ENCODE measurements around the gene KCNG4. TPM values are rescaled to one million over a fixed set of nuclear protein-coding genes. Genes with fewer than 3 reads are reported as not detected.

Gene KCNG4
- total and polyA plus RNA-seq, 2 donors (not counting 3 experiments of a cell fraction or from before 2014, with no cell fraction given) = not detected

- ChIA-PET CTCF (interaction anchor here (1.2 kb wide), 1 partner anchor 213 kb away, joined by 3 read pairs; no protein-coding TSS in a partner anchor), POLR2A (no interaction called here)
- no peaks in the 10 kb centered on the region for H3K4me1 ChIP-seq (ENCODE audit: control insufficient read depth, extremely low read depth, insufficient read depth, low read length)
- H3K79me2 ChIP-seq (ENCODE audit: control insufficient read depth, insufficient read depth, low read length) = no peaks in the 10 kb centered on the region
- intact Hi-C loops (cut with micrococcal nuclease) = no loop called here
- no peak overlapping the region for H3K4me2 ChIP-seq (ENCODE audit: insufficient read depth, low read length)
- H3K36me3 ChIP-seq (ENCODE audit: control insufficient read depth in 2 of 2, extremely low read depth in 1 of 2, insufficient read depth in 2 of 2, low read length in 2 of 2) = no peaks in the 10 kb centered on the region
- no peak overlapping the region for H3K9ac ChIP-seq (replicated peaks; ENCODE audit: extremely low read depth, insufficient read depth, low read length)
- dilution Hi-C loops (cut with MboI; ENCODE audit: extremely low pct_ligation_motif_present, low sequenced_read_pairs) = no loop called here
- H2AFZ ChIP-seq (ENCODE audit: low read depth, low read length) = no peak overlapping the region
- FAIRE-seq (no peak), DNase-seq (ENCODE audit: low read depth, low spot score) (no peak)
- no peaks in the 10 kb centered on the region for H3K9me3 ChIP-seq (replicated peaks; ENCODE audit: control insufficient read depth, insufficient read depth, low read length)
- peaks cover 0 to 4% of the 10 kb centered on the region in 2 experiments for H3K27me3 ChIP-seq (ENCODE audit: control insufficient read depth in 2 of 2, insufficient read depth in 2 of 2, low read length in 2 of 2)
- H3K4me3 ChIP-seq (replicated peaks in 1 of 3; ENCODE audit: insufficient read depth in 1 of 3, low read depth in 1 of 3, low read length in 3 of 3) = no peak overlapping the region
- H4K20me1 ChIP-seq (replicated peaks; ENCODE audit: control insufficient read depth, extremely low read depth, insufficient read depth, low read length) = no peaks in the 10 kb centered on the region
- no peaks in the 10 kb centered on the region for H3K9me1 ChIP-seq (replicated peaks; ENCODE audit: control insufficient read depth, extremely low read depth, insufficient read depth, low read length)
- no peak for TF ChIP-seq CTCF (IDR thresholded peaks at IDR 0.05; ENCODE audit: extremely low read depth in 1 of 2, insufficient read depth in 1 of 2, low read depth in 1 of 2, low read length in 2 of 2)
- TF ChIP-seq POLR2AphosphoS5 (IDR thresholded peaks at IDR 0.05; ENCODE audit: insufficient read depth, low read depth, low read length) = no peak
- no peak for TF ChIP-seq MAX (IDR thresholded peaks at IDR 0.05; ENCODE audit: insufficient read depth, insufficient read length)
- TF ChIP-seq FOS (IDR thresholded peaks at IDR 0.05; ENCODE audit: borderline replicate concordance, insufficient read depth, low read length) = no peak
- TF ChIP-seq JUN (IDR thresholded peaks at IDR 0.05; ENCODE audit: borderline replicate concordance, insufficient read depth, insufficient read length, low read depth) = no peak
- no peak for TF ChIP-seq EZH2 (IDR thresholded peaks at IDR 0.05; ENCODE audit: borderline replicate concordance, low read depth, low read length, severe bottlenecking)
- TF ChIP-seq GATA2 (IDR thresholded peaks at IDR 0.05; ENCODE audit: insufficient read depth, insufficient read length, low read depth, low read length) = no peak
- no peak for TF ChIP-seq MYC (IDR thresholded peaks at IDR 0.05; ENCODE audit: low read depth, low read length)
- TF ChIP-seq POLR2A (IDR thresholded peaks at IDR 0.05; ENCODE audit: low read depth, low read length) = no peak
- BruUV-seq (replicated peaks) = no TSS peak
- no peak overlapping the region for H3K27ac ChIP-seq (ENCODE audit: insufficient read depth, low read depth, low read length)
These were observed 33.0 kb upstream of the KCNG4 start for GRCh38 chr16:84272740-84273320.
